GM12865 (cell line): ENCODE data around the gene NAPA.

ENCODE experiments used
- DNase-seq: peaks from one replicate; pipeline ENCODE4 v3.0.0; 2010; ENCODE audit warnings: low read depth
- H3K4me3 ChIP-seq: 2 replicates; pipeline ENCODE4 v1.5.1; 2011; ENCODE audit warnings: mild to moderate bottlenecking, low read depth, low read length, control low read depth
- TF ChIP-seq, protein P1 (sequence below): IDR thresholded peaks from 2 replicates; pipeline ENCODE4 v1.5.1; 2011; ENCODE audit warnings: low read length, control low read depth, low read depth, inconsistent platforms; ENCODE audit not compliant: insufficient read depth; ENCODE audit errors: missing control alignments

Gene NAPA

DNA sequence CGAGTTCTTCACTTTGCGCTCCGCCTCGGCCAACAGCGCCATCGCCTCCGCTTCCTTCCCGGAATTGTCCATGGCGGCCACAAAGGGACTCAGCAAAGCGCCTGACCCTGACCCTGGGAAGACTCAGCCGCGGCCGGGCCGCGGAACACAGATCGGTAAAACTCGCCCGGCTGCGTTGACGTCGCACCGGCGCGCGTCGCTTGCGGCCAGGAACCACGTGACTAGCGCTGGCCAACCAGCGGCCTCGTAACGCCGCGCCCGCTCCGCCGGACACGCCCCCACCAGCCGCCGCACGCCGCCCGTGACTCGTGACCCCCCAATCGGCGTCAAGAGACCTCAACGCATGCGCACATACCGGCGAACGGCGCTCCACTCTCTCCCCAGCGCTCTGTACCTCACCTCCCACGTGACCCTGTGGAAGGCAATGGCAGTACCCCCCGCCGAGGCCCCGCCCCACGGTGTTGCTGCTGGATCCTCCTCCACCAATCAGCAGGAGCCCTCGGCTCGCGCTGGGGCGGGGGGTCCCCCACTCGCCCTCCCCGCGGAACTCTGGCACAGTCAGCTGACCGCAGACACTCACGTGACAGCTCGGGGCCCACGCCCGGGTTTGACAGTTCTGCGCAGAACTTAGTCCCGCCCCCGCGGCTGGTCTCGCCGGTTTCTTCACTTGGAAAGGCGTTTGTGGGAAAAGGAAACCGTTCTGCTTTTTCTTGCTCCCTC lies at the start of gene NAPA:
Gene NAPA, minus strand, starts transcription at position 195 of the 720 bp plus-strand sequence. Its CDS starts 123 bp downstream, at position 72.
- peak; percentile 100 for DNase-seq
- TF ChIP-seq, protein P1, sequence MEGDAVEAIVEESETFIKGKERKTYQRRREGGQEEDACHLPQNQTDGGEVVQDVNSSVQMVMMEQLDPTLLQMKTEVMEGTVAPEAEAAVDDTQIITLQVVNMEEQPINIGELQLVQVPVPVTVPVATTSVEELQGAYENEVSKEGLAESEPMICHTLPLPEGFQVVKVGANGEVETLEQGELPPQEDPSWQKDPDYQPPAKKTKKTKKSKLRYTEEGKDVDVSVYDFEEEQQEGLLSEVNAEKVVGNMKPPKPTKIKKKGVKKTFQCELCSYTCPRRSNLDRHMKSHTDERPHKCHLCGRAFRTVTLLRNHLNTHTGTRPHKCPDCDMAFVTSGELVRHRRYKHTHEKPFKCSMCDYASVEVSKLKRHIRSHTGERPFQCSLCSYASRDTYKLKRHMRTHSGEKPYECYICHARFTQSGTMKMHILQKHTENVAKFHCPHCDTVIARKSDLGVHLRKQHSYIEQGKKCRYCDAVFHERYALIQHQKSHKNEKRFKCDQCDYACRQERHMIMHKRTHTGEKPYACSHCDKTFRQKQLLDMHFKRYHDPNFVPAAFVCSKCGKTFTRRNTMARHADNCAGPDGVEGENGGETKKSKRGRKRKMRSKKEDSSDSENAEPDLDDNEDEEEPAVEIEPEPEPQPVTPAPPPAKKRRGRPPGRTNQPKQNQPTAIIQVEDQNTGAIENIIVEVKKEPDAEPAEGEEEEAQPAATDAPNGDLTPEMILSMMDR = no peak
- peak within 1 kb of the TSS; percentile 87 for H3K4me3 ChIP-seq

DNA sequence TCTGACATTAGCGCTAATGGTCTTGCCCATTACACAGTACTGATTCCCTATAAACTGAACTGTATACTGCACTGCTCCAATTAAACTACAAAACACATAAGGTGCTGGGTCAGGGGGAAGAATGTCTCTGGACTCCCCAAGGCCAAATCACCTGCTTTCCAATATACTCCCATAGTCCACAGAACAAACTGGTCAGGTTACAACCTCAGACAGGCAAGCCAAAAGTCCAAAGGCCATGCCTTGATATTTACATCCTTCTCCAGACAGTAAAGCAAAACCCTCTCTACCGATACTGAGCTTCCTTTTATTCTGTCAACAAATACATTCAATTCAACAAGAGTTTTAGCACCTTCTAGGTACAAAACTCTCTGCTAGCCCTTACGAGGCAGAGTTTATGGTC lies 49.2 kb upstream of the NAPA start:
- TF ChIP-seq, protein P1 = no peak
- no peak overlapping the region for H3K4me3 ChIP-seq
- no peak for DNase-seq

DNA sequence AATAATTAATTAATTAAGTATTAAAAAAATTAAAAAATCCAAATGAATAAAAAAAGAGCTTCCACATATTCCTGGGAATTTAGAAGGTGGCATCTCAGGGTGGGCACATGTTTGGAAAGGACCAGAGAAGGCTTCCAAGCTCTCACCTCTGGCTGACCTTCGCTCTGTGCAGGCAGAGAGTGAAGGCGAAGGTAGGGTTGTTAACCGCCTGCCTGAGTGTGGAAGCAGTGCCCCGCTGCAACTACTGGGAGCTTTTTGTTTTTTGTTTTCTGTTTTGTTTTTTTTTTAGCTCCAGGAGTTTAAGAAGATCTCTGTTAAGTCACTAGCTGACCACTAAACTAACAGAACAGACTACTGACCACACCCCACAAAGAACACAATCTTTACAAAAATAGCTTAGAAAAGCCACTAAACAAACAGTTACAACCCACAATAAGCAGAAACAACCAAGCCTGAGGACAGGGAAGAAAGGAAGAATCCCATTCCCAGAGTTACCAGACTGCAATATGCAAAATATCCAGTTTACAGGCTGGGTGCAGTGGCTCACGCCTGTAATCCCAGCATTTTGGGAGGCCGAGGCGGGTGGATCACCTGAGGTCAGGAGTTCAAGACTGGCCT lies 46.7 kb upstream of the NAPA start:
- peak; percentile 35 for DNase-seq
- no peak overlapping the region for H3K4me3 ChIP-seq
- TF ChIP-seq, protein P1 = no peak

DNA sequence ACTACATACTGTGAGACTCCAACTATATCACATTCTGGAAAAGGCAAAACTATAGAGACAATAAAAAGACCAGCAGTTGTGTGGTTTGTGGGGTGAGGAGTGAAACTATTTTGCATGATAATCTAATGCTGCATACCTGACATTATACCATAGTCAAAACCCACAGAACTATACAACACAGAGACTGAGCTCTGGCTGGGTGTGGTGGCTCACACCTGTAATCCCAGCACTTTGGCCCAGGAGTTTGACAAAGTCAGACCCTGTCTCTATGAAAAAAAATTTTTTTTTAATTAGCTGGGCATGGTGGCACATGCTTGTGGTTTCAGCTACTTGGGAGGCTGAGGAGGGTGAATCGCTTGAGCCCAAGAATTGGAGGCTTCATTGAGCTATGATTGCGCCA lies 46.1 kb upstream of the NAPA start:
- DNase-seq = peak; percentile 40
- TF ChIP-seq, protein P1 = no peak
- H3K4me3 ChIP-seq = no peak overlapping the region

DNA sequence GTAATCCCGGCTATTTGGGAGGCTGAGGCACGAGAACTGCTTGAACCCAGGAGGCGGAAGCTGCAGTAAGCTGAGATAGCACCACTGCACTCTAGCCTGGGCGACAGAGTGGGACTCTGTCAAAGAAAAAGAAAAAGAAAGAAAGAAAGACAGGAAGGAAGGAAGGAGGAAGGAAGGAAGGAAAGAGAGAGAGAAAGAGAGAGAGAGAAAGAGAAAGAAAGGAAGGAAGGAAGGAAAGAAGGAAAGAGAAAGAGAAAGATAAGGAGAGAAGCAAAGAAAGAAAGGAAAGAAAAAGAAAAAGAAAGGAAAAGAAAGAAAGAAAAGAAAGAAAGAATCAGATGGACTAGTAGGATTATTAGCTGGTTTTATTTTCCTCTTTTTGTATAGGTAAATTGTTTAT lies 35.3 kb upstream of the NAPA start:
- H3K4me3 ChIP-seq = no peak overlapping the region
- TF ChIP-seq, protein P1 = no peak
- no peak for DNase-seq

DNA sequence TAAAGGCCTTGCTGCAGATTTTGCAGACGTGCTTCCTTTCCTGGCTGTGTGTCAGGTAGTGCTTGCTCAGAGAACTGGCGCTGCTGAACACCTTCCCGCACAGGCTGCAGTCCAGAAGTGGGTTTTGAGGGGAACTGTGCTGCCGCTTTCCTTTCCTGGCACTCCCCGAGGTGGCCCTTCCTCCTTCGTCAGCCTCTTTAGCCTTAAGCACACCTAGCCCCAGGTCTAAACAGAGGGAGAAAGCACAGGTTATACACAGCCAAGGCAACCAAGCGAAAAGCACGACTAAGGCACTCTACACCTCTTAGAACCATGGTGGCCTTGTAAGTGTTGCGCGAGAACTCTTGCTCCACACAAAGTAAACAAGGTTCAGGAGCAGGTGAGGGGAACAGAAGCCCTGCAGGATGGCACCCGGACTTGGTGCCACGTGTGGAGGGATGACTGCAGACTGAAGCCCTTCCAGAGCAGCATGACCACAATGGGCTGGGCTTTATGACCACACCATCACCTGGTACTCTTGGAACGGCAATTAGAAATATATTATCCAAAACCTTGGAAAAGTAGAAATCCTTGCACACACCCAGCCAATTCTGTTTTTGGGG lies 34.5 kb upstream of the NAPA start:
- TF ChIP-seq, protein P1 = no peak
- no peak for DNase-seq
- no peak overlapping the region for H3K4me3 ChIP-seq
